Endothelial cell of umbilical vein (primary cell): ENCODE results near the gene SULT4A1. TPM values are rescaled to one million over a fixed set of nuclear protein-coding genes. Genes with fewer than 3 reads are reported as not detected.

Experiments
- BruUV-seq: library from RNA; stranded (reverse); fragments of 400-500 nt; replicated peaks from 2 replicates; lab custom pipeline; 2021; lab: Mats Ljungman, UMichigan
- CTCF ChIA-PET: fragments of 300-600, 350-600 bp; sonication (Branson Sonifier 250); formaldehyde crosslinking; loops from one replicate; lab custom pipeline; 2021; ENCODE audit warnings: antibody characterized with exemption, inconsistent platforms; lab: Charles Lee
- POLR2A ChIA-PET: fragments of 300-600, 350-600 bp; sonication (Branson Sonifier 250); formaldehyde crosslinking; loops from one replicate; lab custom pipeline; 2021; ENCODE audit warnings: antibody characterized with exemption, inconsistent platforms; lab: Charles Lee
- DNase-seq: peaks from one replicate; pipeline ENCODE4 v3.0.0-alpha.2; 2011; ENCODE audit warnings: low read depth, low spot score
- FAIRE-seq: peaks from 2 replicates; lab custom pipeline; 2011; peaks lifted over from hg19 to GRCh38; lab: Jason Lieb, UNC
- H2AFZ ChIP-seq: 2 replicates; pipeline ENCODE4 v1.6.0; 2012; ENCODE audit warnings: low read depth, low read length, control low read depth, inconsistent platforms
- H3K27ac ChIP-seq: 2 replicates; pipeline ENCODE4 v1.5.1; 2011; ENCODE audit warnings: low read depth, mild to moderate bottlenecking, control low read depth, low read length, moderate library complexity; ENCODE audit not compliant: insufficient read depth
- H3K27me3 ChIP-seq, 2 experiments: 2 replicates each; pipeline versions ENCODE4 v1.6.0 to v1.6.1; 2011; ENCODE audit warnings: low read length in 2 of 2, mixed read lengths in 1 of 2; ENCODE audit not compliant: control insufficient read depth in 2 of 2, insufficient read depth in 2 of 2
- H3K36me3 ChIP-seq, 2 experiments: 2 replicates in 1 of 2; 3 replicates in 1 of 2; pipeline ENCODE4 v1.5.1; 2011; ENCODE audit warnings: low read length in 2 of 2, mild to moderate bottlenecking in 1 of 2, moderate library complexity in 1 of 2; ENCODE audit not compliant: control insufficient read depth in 2 of 2, insufficient read depth in 2 of 2; ENCODE audit errors: extremely low read depth in 1 of 2
- H3K4me1 ChIP-seq: 3 replicates; pipeline ENCODE4 v1.5.1; 2011; ENCODE audit warnings: mild to moderate bottlenecking, low read length; ENCODE audit not compliant: control insufficient read depth, insufficient read depth; ENCODE audit errors: extremely low read depth
- H3K4me2 ChIP-seq: 2 replicates; pipeline ENCODE4 v1.6.1; 2011; ENCODE audit warnings: low read length, control low read depth, mixed read lengths; ENCODE audit not compliant: insufficient read depth
- H3K4me3 ChIP-seq, 3 experiments: fragments of 200-600 bp in 1 of 3; sonication (generic), shearing (Covaris generic) in 1 of 3; replicated peaks in 1 of 3; 2 replicates each; pipeline ENCODE4 v1.5.1; 2011 to 2016; ENCODE audit warnings: control low read depth in 3 of 3, low read length in 3 of 3, mild to moderate bottlenecking in 2 of 3, inconsistent platforms in 1 of 3, low read depth in 1 of 3, moderate library complexity in 1 of 3; ENCODE audit not compliant: insufficient read depth in 1 of 3
- H3K79me2 ChIP-seq: 2 replicates; pipeline ENCODE4 v1.6.0; 2012; ENCODE audit warnings: low read length, inconsistent platforms; ENCODE audit not compliant: control insufficient read depth, insufficient read depth
- H3K9ac ChIP-seq: replicated peaks from 2 replicates; pipeline ENCODE3; 2011; ENCODE audit warnings: low read length, control low read depth; ENCODE audit not compliant: insufficient read depth; ENCODE audit errors: extremely low read depth
- H3K9me1 ChIP-seq: replicated peaks from 3 replicates; pipeline ENCODE4 v1.6.0; 2011; ENCODE audit warnings: mild to moderate bottlenecking, low read length; ENCODE audit not compliant: control insufficient read depth, insufficient read depth; ENCODE audit errors: extremely low read depth
- H3K9me3 ChIP-seq: replicated peaks from 2 replicates; pipeline ENCODE4 v1.5.1; 2012; ENCODE audit warnings: low read length, inconsistent platforms; ENCODE audit not compliant: control insufficient read depth, insufficient read depth
- H4K20me1 ChIP-seq: replicated peaks from 2 replicates; pipeline ENCODE3; 2011; ENCODE audit warnings: mild to moderate bottlenecking, low read length; ENCODE audit not compliant: control insufficient read depth, insufficient read depth; ENCODE audit errors: extremely low read depth
- EZH2 ChIP-seq: IDR thresholded peaks from 2 replicates; pipeline ENCODE4 v1.6.1; 2012; ENCODE audit warnings: borderline replicate concordance, low read depth, mild to moderate bottlenecking, moderate library complexity, low read length, inconsistent platforms; ENCODE audit not compliant: severe bottlenecking
- FOS ChIP-seq: IDR thresholded peaks from 2 replicates; pipeline ENCODE4 v1.6.1; 2011; ENCODE audit warnings: mild to moderate bottlenecking, low read length, moderate library complexity, borderline replicate concordance; ENCODE audit not compliant: insufficient read depth
- GATA2 ChIP-seq: IDR thresholded peaks from 2 replicates; pipeline ENCODE4 v1.7.0; 2011; ENCODE audit warnings: low read depth, mild to moderate bottlenecking, moderate library complexity, mixed read lengths, low read length; ENCODE audit not compliant: insufficient read length, insufficient read depth
- JUN ChIP-seq: IDR thresholded peaks from 2 replicates; pipeline ENCODE4 v1.6.1; 2011; ENCODE audit warnings: borderline replicate concordance, low read depth; ENCODE audit not compliant: insufficient read length, insufficient read depth
- MAX ChIP-seq: IDR thresholded peaks from 2 replicates; pipeline ENCODE4 v1.6.1; 2011; ENCODE audit not compliant: insufficient read depth, insufficient read length
- MYC ChIP-seq: IDR thresholded peaks from one replicate; pipeline ENCODE4 v1.6.1; 2011; ENCODE audit warnings: mild to moderate bottlenecking, low read depth, low read length
- POLR2A ChIP-seq: IDR thresholded peaks from 2 replicates; pipeline ENCODE4 v1.6.1; 2012; ENCODE audit warnings: low read depth, mild to moderate bottlenecking, control low read depth, low read length
- POLR2AphosphoS5 ChIP-seq: IDR thresholded peaks from 2 replicates; pipeline ENCODE4 v1.6.1; 2012; ENCODE audit warnings: low read depth, mild to moderate bottlenecking, control low read depth, low read length, moderate library complexity; ENCODE audit not compliant: insufficient read depth
- dilution Hi-C: fragments of 300-500 bp; cut with MboI; formaldehyde crosslinking; loops from one replicate; pipeline ENCODE4 v1.15.0; 2019; ENCODE audit warnings: low sequenced_read_pairs; ENCODE audit not compliant: extremely low pct_ligation_motif_present
- intact Hi-C: fragments of 100-400 bp; cut with micrococcal nuclease; formaldehyde crosslinking; loops from one replicate; pipeline ENCODE4 v1.10.0; 2022
- polyA plus RNA-seq, 4 experiments: library from polyadenylated mRNA; depleted of rRNA in 3 of 4; stranded (reverse) in 3 of 4; unstranded in 1 of 4; fragments of >200 nt; gene quantifications; 2 replicates each; pipeline versions ENCODE4 v1.2.1 to v1.2.3, GENCODE V29; 2011 to 2012; ENCODE audit warnings: missing spikeins in 1 of 4
- total RNA-seq: library from RNA; stranded (reverse); gene quantifications from 2 replicates; pipeline ENCODE4 v1.2.3, GENCODE V29; 2021
- TF ChIP-seq, protein P1 (sequence below), 2 donors: IDR thresholded peaks; 1 replicate in 1 of 2; 2 replicates in 1 of 2; pipeline ENCODE4 v1.5.1; 2011; ENCODE audit warnings: low read length in 2 of 2, mild to moderate bottlenecking in 2 of 2, moderate library complexity in 2 of 2, control low read depth in 1 of 2, inconsistent platforms in 1 of 2, low read depth in 1 of 2; ENCODE audit not compliant: insufficient read depth in 1 of 2; ENCODE audit errors: extremely low read depth in 1 of 2

The SULT4A1 gene
- total and polyA plus RNA-seq, 2 donors (not counting 3 experiments of a cell fraction or from before 2014, with no cell fraction given), result 0.48 TPM; not detected in 1

- H4K20me1 ChIP-seq, result no peaks in the 10 kb centered on the region
- no peak overlapping the region for H3K4me3 ChIP-seq
- no peak overlapping the region for H3K27ac ChIP-seq
- H3K36me3 ChIP-seq, result no peaks in the 10 kb centered on the region
- DNase-seq (no peak), FAIRE-seq (no peak)
- H3K9me3 ChIP-seq, result no peaks in the 10 kb centered on the region
- H3K79me2 ChIP-seq, result no peaks in the 10 kb centered on the region
- TF ChIP-seq POLR2A (no peak), EZH2 (no peak), JUN (no peak), MYC (no peak), FOS (no peak), GATA2 (no peak), MAX (no peak), POLR2AphosphoS5 (no peak)
- TF ChIP-seq, protein P1, sequence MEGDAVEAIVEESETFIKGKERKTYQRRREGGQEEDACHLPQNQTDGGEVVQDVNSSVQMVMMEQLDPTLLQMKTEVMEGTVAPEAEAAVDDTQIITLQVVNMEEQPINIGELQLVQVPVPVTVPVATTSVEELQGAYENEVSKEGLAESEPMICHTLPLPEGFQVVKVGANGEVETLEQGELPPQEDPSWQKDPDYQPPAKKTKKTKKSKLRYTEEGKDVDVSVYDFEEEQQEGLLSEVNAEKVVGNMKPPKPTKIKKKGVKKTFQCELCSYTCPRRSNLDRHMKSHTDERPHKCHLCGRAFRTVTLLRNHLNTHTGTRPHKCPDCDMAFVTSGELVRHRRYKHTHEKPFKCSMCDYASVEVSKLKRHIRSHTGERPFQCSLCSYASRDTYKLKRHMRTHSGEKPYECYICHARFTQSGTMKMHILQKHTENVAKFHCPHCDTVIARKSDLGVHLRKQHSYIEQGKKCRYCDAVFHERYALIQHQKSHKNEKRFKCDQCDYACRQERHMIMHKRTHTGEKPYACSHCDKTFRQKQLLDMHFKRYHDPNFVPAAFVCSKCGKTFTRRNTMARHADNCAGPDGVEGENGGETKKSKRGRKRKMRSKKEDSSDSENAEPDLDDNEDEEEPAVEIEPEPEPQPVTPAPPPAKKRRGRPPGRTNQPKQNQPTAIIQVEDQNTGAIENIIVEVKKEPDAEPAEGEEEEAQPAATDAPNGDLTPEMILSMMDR (IDR thresholded peaks at IDR 0.05; ENCODE audit: extremely low read depth in 1 of 2, insufficient read depth in 1 of 2, low read depth in 1 of 2, low read length in 2 of 2), result no peak
- H3K9me1 ChIP-seq, result no peaks in the 10 kb centered on the region
- H3K9ac ChIP-seq, result no peak overlapping the region
- intact Hi-C loops (no loop called here), dilution Hi-C loops (no loop called here)
- no peak overlapping the region for H3K4me2 ChIP-seq
- peaks cover 5% of the 10 kb centered on the region for H3K4me1 ChIP-seq
- no peak overlapping the region for H2AFZ ChIP-seq
- no peaks in the 10 kb centered on the region for H3K27me3 ChIP-seq
- BruUV-seq, result no TSS peak
- CTCF ChIA-PET, result interaction anchor here (1.7 kb wide), 1 partner anchor 32 kb away, joined by 6 read pairs; no protein-coding TSS in a partner anchor
- POLR2A ChIA-PET, result no interaction called here
These were observed 9.6 kb downstream of the SULT4A1 start for GRCh38 chr22:43852573-43853327.
